HEK293 (cell line): ENCODE results near the gene ARHGEF7.

Source experiments
- CTCF ChIA-PET: fragments of 350-600 bp; formaldehyde crosslinking; extraction: SDS; loops from one replicate; lab custom pipeline; 2021; ENCODE audit warnings: antibody characterized with exemption; lab: Yijun Ruan, JAX
- POLR2A ChIA-PET: fragments of 300-600 bp; formaldehyde crosslinking; extraction: SDS; loops from one replicate; lab custom pipeline; 2020; ENCODE audit warnings: antibody characterized with exemption, inconsistent platforms; lab: Yijun Ruan, JAX
- H3K27ac ChIP-seq: fragments of 200-500 bp; sonication (Bioruptor generic); 2 replicates; pipeline ENCODE4 v1.5.1; 2014; ENCODE audit warnings: low read depth, low read length, control low read depth, inconsistent platforms; ENCODE audit errors: extremely low read depth
- H3K36me3 ChIP-seq, 2 experiments: fragments of 200-500 bp in 1 of 2; sonication (Bioruptor generic) in 1 of 2; 1 replicate in 1 of 2; 2 replicates in 1 of 2; pipeline ENCODE4 v1.5.1; 2014 to 2017; ENCODE audit warnings: inconsistent platforms in 2 of 2, low read length in 2 of 2; ENCODE audit not compliant: control insufficient read depth in 2 of 2, insufficient read depth in 1 of 2
- H3K4me1 ChIP-seq: fragments of 200-500 bp; sonication (Bioruptor generic); 2 replicates; pipeline ENCODE4 v1.5.1; 2014; ENCODE audit warnings: mild to moderate bottlenecking, low read length, inconsistent platforms; ENCODE audit not compliant: control insufficient read depth, insufficient read depth
- H3K4me3 ChIP-seq: 2 replicates; pipeline ENCODE4 v1.5.1; 2011; ENCODE audit warnings: low read depth, mild to moderate bottlenecking, control low read depth, low read length, moderate library complexity
- H3K9me3 ChIP-seq: fragments of 200-500 bp; sonication (Bioruptor generic); 2 replicates; pipeline ENCODE4 v1.5.1; 2014; ENCODE audit warnings: low read depth, low read length, inconsistent platforms; ENCODE audit not compliant: control insufficient read depth, insufficient read depth
- AEBP2 ChIP-seq: fragments of 450-650 bp; formaldehyde crosslinking; IDR thresholded peaks from 2 replicates; pipeline ENCODE4 v1.5.1; 2016; ENCODE audit warnings: missing biosample characterization, missing genetic modification characterization, borderline replicate concordance
- BCL6B ChIP-seq: fragments of 450-650 bp; formaldehyde crosslinking; IDR thresholded peaks from 2 replicates; pipeline ENCODE4 v1.5.1; 2017; ENCODE audit warnings: missing biosample characterization, missing genetic modification characterization
- HOXC10 ChIP-seq: sonication (generic); formaldehyde crosslinking; IDR thresholded peaks from 2 replicates; pipeline ENCODE4 v1.8.1; 2023; ENCODE audit warnings: mild to moderate bottlenecking, missing genetic modification reagents
- TCF7L2 ChIP-seq: IDR thresholded peaks from 2 replicates; pipeline ENCODE4 v1.6.1; 2011; ENCODE audit warnings: low read depth, mild to moderate bottlenecking, inconsistent platforms, low read length, moderate library complexity, borderline replicate concordance
- YY1 ChIP-seq: fragments of 450-650 bp; formaldehyde crosslinking; IDR thresholded peaks from 2 replicates; pipeline ENCODE4 v1.5.1; 2018; ENCODE audit warnings: missing biosample characterization, missing genetic modification characterization
- ZBTB44 ChIP-seq: fragments of 450-650 bp; IDR thresholded peaks from 2 replicates; pipeline ENCODE4 v1.5.1; 2018; ENCODE audit warnings: missing biosample characterization, mild to moderate bottlenecking, missing genetic modification characterization
- ZBTB49 ChIP-seq: fragments of 450-650 bp; formaldehyde crosslinking; IDR thresholded peaks from 2 replicates; pipeline ENCODE4 v1.5.1; 2016; ENCODE audit warnings: missing biosample characterization, missing genetic modification characterization, low read depth
- ZNF138 ChIP-seq: fragments of 450-650 bp; formaldehyde crosslinking; IDR thresholded peaks from 2 replicates; pipeline ENCODE4 v1.5.1; 2016; ENCODE audit warnings: missing biosample characterization, missing genetic modification characterization, borderline replicate concordance
- ZNF140 ChIP-seq: fragments of 450-650 bp; formaldehyde crosslinking; IDR thresholded peaks from 2 replicates; pipeline ENCODE4 v1.5.1; 2016; ENCODE audit warnings: missing biosample characterization, missing genetic modification characterization
- ZNF16 ChIP-seq: fragments of 450-650 bp; formaldehyde crosslinking; IDR thresholded peaks from 2 replicates; pipeline ENCODE4 v1.5.1; 2016; ENCODE audit warnings: low read depth, missing biosample characterization, missing genetic modification characterization
- ZNF175 ChIP-seq: fragments of 450-650 bp; formaldehyde crosslinking; IDR thresholded peaks from 2 replicates; pipeline ENCODE4 v1.5.1; 2016; ENCODE audit warnings: missing biosample characterization, missing genetic modification characterization
- ZNF19 ChIP-seq: fragments of 450-650 bp; formaldehyde crosslinking; IDR thresholded peaks from 2 replicates; pipeline ENCODE4; 2016; ENCODE audit warnings: missing biosample characterization, missing genetic modification characterization, low read depth
- ZNF280D ChIP-seq: fragments of 450-650 bp; formaldehyde crosslinking; IDR thresholded peaks from 2 replicates; pipeline ENCODE4 v1.5.1; 2016; ENCODE audit warnings: missing biosample characterization, missing genetic modification characterization
- ZNF404 ChIP-seq: fragments of 450-650 bp; formaldehyde crosslinking; IDR thresholded peaks from 2 replicates; pipeline ENCODE4 v1.5.1; 2017; ENCODE audit warnings: missing biosample characterization, missing genetic modification characterization
- ZNF48 ChIP-seq: fragments of 450-650 bp; formaldehyde crosslinking; IDR thresholded peaks from 2 replicates; pipeline ENCODE4 v1.5.1; 2016; ENCODE audit warnings: missing biosample characterization, missing genetic modification characterization
- ZNF626 ChIP-seq: fragments of 450-650 bp; sonication (Bioruptor Pico); formaldehyde crosslinking; IDR thresholded peaks from 2 replicates; pipeline ENCODE4 v1.5.1; 2018; ENCODE audit warnings: missing biosample characterization, missing genetic modification characterization, inconsistent platforms
- ZNF707 ChIP-seq: fragments of 450-650 bp; formaldehyde crosslinking; IDR thresholded peaks from 2 replicates; pipeline ENCODE4 v1.5.1; 2016; ENCODE audit warnings: missing biosample characterization, missing genetic modification characterization
- ZNF747 ChIP-seq: fragments of 450-650 bp; formaldehyde crosslinking; IDR thresholded peaks from 2 replicates; pipeline ENCODE4 v1.5.1; 2016; ENCODE audit warnings: missing biosample characterization, missing genetic modification characterization
- ZNF76 ChIP-seq: fragments of 450-650 bp; formaldehyde crosslinking; IDR thresholded peaks from 2 replicates; pipeline ENCODE4; 2016; ENCODE audit warnings: low read depth, missing biosample characterization, missing genetic modification characterization, borderline replicate concordance
- ZNF791 ChIP-seq: fragments of 450-650 bp; formaldehyde crosslinking; IDR thresholded peaks from 2 replicates; pipeline ENCODE4 v1.5.1; 2016; ENCODE audit warnings: missing biosample characterization, missing genetic modification characterization
- ZNF830 ChIP-seq: fragments of 450-650 bp; IDR thresholded peaks from 2 replicates; pipeline ENCODE4 v1.5.0; 2018; ENCODE audit warnings: missing biosample characterization, missing genetic modification characterization, low read depth, mild to moderate bottlenecking, moderate library complexity
- ZSCAN30 ChIP-seq: fragments of 450-650 bp; IDR thresholded peaks from 2 replicates; pipeline ENCODE4 v1.5.1; 2018; ENCODE audit warnings: missing biosample characterization, mild to moderate bottlenecking, missing genetic modification characterization, moderate library complexity
- ZSCAN5A ChIP-seq: fragments of 450-650 bp; formaldehyde crosslinking; IDR thresholded peaks from 2 replicates; pipeline ENCODE4 v1.5.1; 2016; ENCODE audit warnings: missing biosample characterization, missing genetic modification characterization

ARHGEF7 gene

GRCh38 chr13:111319521-111319920 lies 204.4 kb downstream of the ARHGEF7 start:
- TF ChIP-seq ZNF175 (tag by site-specific recombination) (no peak), AEBP2 (tag by site-specific recombination) (no peak), ZNF830 (tag by site-specific recombination) (no peak), ZSCAN5A (tag by site-specific recombination) (no peak), ZNF19 (tag by site-specific recombination) (no peak), ZBTB44 (tag by site-specific recombination) (no peak), ZNF791 (tag by site-specific recombination) (no peak), ZNF138 (tag by site-specific recombination) (no peak), ZNF76 (tag by site-specific recombination) (no peak), ZNF48 (tag by site-specific recombination) (no peak), ZNF707 (tag by site-specific recombination) (no peak), ZNF280D (tag by site-specific recombination) (no peak)
- CTCF ChIA-PET: no interaction called here
- Histone ChIP-seq H3K4me3 (no peak overlapping the region), H3K27ac (no peak overlapping the region), H3K4me1 (no peaks in the 10 kb centered on the region), H3K9me3 (no peaks in the 10 kb centered on the region), H3K36me3 (no peaks in the 10 kb centered on the region)
- POLR2A ChIA-PET: no interaction called here

GRCh38 chr13:111319998-111320911 lies 205.1 kb downstream of the ARHGEF7 start, which contains the start of gene TEX29:
TEX29 (plus strand) TSS chr13:111320642; CDS start chr13:111320891, 249 bp downstream.
- H3K4me1 ChIP-seq: no peaks in the 10 kb centered on the region
- no peak within 1 kb of the TSS for H3K4me3 ChIP-seq
- H3K9me3 ChIP-seq: no peaks in the 10 kb centered on the region
- CTCF ChIA-PET: no interaction called here
- no peak within 1 kb of the TSS for H3K27ac ChIP-seq
- POLR2A ChIA-PET: no interaction called here
- no peaks in the 10 kb centered on the region for H3K36me3 ChIP-seq
- TF ChIP-seq ZNF747: no peak
- TF ChIP-seq YY1 (tag by site-specific recombination): no peak
- no peak for TF ChIP-seq ZNF16 (tag by site-specific recombination)
- no peak for TF ChIP-seq TCF7L2
- no peak for TF ChIP-seq ZSCAN30 (tag by site-specific recombination)
- no peak for TF ChIP-seq ZBTB49
- no peak for TF ChIP-seq HOXC10 (CRISPR knock-in tag)
- TF ChIP-seq ZNF140 (tag by site-specific recombination): no peak
- no peak for TF ChIP-seq ZNF404 (tag by site-specific recombination)
- TF ChIP-seq ZNF626 (tag by site-specific recombination): no peak
- no peak for TF ChIP-seq BCL6B
